Peyer's patch (tissue), 4 donors: ENCODE data around the gene NDUFB3. TPM values are rescaled to one million over a fixed set of nuclear protein-coding genes. Genes with fewer than 3 reads are reported as not detected.

Source experiments
- DNase-seq, 3 donors: peaks; one replicate each; pipeline ENCODE4 v3.0.0-alpha.2; 2017 to 2019
- H3K27ac ChIP-seq, 4 donors: fragments of 200-600 bp; sonication (generic); one replicate each; pipeline ENCODE4 v1.5.1; 2016 to 2019
- H3K27me3 ChIP-seq, 2 donors: fragments of 200-600 bp; sonication (generic); one replicate each; pipeline ENCODE4 v1.5.1; 2019
- H3K36me3 ChIP-seq, 3 donors: fragments of 200-600 bp; sonication (generic); one replicate each; pipeline ENCODE4 v1.5.1; 2016 to 2019
- H3K4me1 ChIP-seq, 4 donors: fragments of 200-600 bp; sonication (generic); one replicate each; pipeline ENCODE4 v1.5.1; 2016 to 2019
- H3K4me3 ChIP-seq, 4 donors: fragments of 200-600 bp; sonication (generic); 1 replicate in 3 of 4; 2 replicates in 1 of 4; pipeline ENCODE4 v1.5.1; 2016 to 2019; ENCODE audit warnings: mild to moderate bottlenecking in 1 of 4
- H3K9me3 ChIP-seq, 4 donors: fragments of 200-600 bp; sonication (generic); one replicate each; pipeline ENCODE4 v1.5.1; 2016 to 2019; ENCODE audit warnings: mild to moderate bottlenecking in 1 of 4
- CTCF ChIP-seq, 6 experiments: fragments of 450-650 bp in 4 of 6; fragments of 200-600 bp in 2 of 6; sonication (generic) in 1 of 6; IDR thresholded peaks; one replicate each; pipeline ENCODE4 v1.5.1; 2017 to 2019; ENCODE audit warnings: antibody characterized with exemption in 6 of 6, mild to moderate bottlenecking in 3 of 6, moderate library complexity in 1 of 6
- POLR2A ChIP-seq, 2 donors: fragments of 450-650 bp; IDR thresholded peaks; one replicate each; pipeline ENCODE4 v1.5.1; 2017; ENCODE audit warnings: antibody characterized with exemption in 2 of 2, mild to moderate bottlenecking in 2 of 2, moderate library complexity in 2 of 2
- small RNA-seq, 2 donors: library from RNA; depleted of rRNA; stranded (forward); fragments of <200 nt; gene quantifications; one replicate each; pipeline ENCODE3, GENCODE V24; 2016
- total RNA-seq, 4 donors: library from RNA; depleted of rRNA; stranded (reverse); fragments of >200 nt; gene quantifications; one replicate each; pipeline ENCODE4 v1.1.0, GENCODE V29; 2016

The NDUFB3 gene
- total RNA-seq, 4 donors from 2014 or later, result 45.7 to 96.2 (median 75.1) TPM

- no peak for DNase-seq
- TF ChIP-seq CTCF (IDR thresholded peaks at IDR 0.05) (no peak), POLR2A (IDR thresholded peaks at IDR 0.05) (no peak)
- H3K4me3 ChIP-seq, result no peak overlapping the region
- no peaks in the 10 kb centered on the region for H3K9me3 ChIP-seq
- peak overlapping the region in 3 of 4 donors; percentile 99 to 100 (median 99) for H3K27ac ChIP-seq
- H3K4me1 ChIP-seq, result peaks cover 12 to 82% (median 40%) of the 10 kb centered on the region in 4 donors
- peaks cover 0 to 25% (median 0%) of the 10 kb centered on the region in 3 donors for H3K36me3 ChIP-seq
- no peaks in the 10 kb centered on the region for H3K27me3 ChIP-seq
Observed at GRCh38 chr2:201128033-201128432, 56.2 kb downstream of the NDUFB3 start.

- peak in 1 of 3 donors; percentile 46 for DNase-seq
- no peaks in the 10 kb centered on the region for H3K9me3 ChIP-seq
- no peaks in the 10 kb centered on the region for H3K27me3 ChIP-seq
- peaks cover 12 to 72% (median 37%) of the 10 kb centered on the region in 4 donors for H3K4me1 ChIP-seq
- TF ChIP-seq POLR2A (IDR thresholded peaks at IDR 0.05) (no peak), CTCF (IDR thresholded peaks at IDR 0.05) (no peak)
- peaks cover 0 to 35% (median 0%) of the 10 kb centered on the region in 3 donors for H3K36me3 ChIP-seq
- H3K27ac ChIP-seq, result peak overlapping the region; percentile 68 to 100 (median 72)
- no peak overlapping the region for H3K4me3 ChIP-seq
Observed at GRCh38 chr2:201128933-201129505, 57.2 kb downstream of the NDUFB3 start.

GRCh38 chr2:201130524-201131186 lies 58.9 kb downstream of the NDUFB3 start:
- H3K4me1 ChIP-seq, result peaks cover 4 to 56% (median 31%) of the 10 kb centered on the region in 4 donors
- TF ChIP-seq POLR2A (IDR thresholded peaks at IDR 0.05), result peak in 1 of 2 donors; percentile 9
- TF ChIP-seq CTCF (IDR thresholded peaks at IDR 0.05), result no peak

GRCh38 chr2:201132518-201132917 lies 60.7 kb downstream of the NDUFB3 start:
- H3K27ac ChIP-seq, result peak overlapping the region in 1 of 4 donors; percentile 68
- no peak for DNase-seq

More at GRCh38 chr2:201130524-201131186, 58.9 kb downstream of the NDUFB3 start:
- DNase-seq, result no peak
- H3K9me3 ChIP-seq, result no peaks in the 10 kb centered on the region
- H3K27ac ChIP-seq, result peak overlapping the region; percentile 64 to 100 (median 68)
- peak overlapping the region in 2 of 4 donors; percentile 9 to 14 for H3K4me3 ChIP-seq
- no peaks in the 10 kb centered on the region for H3K27me3 ChIP-seq
- peaks cover 0 to 51% (median 0%) of the 10 kb centered on the region in 3 donors for H3K36me3 ChIP-seq

More at GRCh38 chr2:201132518-201132917, 60.7 kb downstream of the NDUFB3 start:
- Histone ChIP-seq H3K27me3 (no peaks in the 10 kb centered on the region), H3K9me3 (no peaks in the 10 kb centered on the region), H3K4me1 (peaks cover 0 to 39% (median 20%) of the 10 kb centered on the region in 4 donors), H3K4me3 (no peak overlapping the region), H3K36me3 (peaks cover 0 to 70% (median 0%) of the 10 kb centered on the region in 3 donors)
- TF ChIP-seq POLR2A (IDR thresholded peaks at IDR 0.05), result no peak
- no peak for TF ChIP-seq CTCF (IDR thresholded peaks at IDR 0.05)

Small RNAs within 50 kb of the gene (small RNA-seq; reads per million reads assigned to genes)
- gene RNU6-1206P, result 0 reads per million in 2 donors

Other genes starting within 250 kb of the NDUFB3 start
- 100 to 1,000 TPM; 119 to 173 (median 144) TPM for gene CLK1, start 207.3 kb upstream of the NDUFB3 start, total RNA-seq
- gene PPIL3, start 182.9 kb upstream of the NDUFB3 start, total RNA-seq, result 10 to 100 TPM; 10.5 to 26.4 (median 19.5) TPM
- gene NIF3L1, start 182.6 kb upstream of the NDUFB3 start, total RNA-seq, result 10 to 100 TPM in 3 of 4 donors, 1 to 10 TPM in 1; 7.4 to 27.5 (median 18.0) TPM
- gene ORC2, start 108.3 kb upstream of the NDUFB3 start, total RNA-seq, result 10 to 100 TPM; 23.8 to 51.2 (median 28.7) TPM
- 10 to 100 TPM; 17.3 to 31.9 (median 29.0) TPM for gene HYCC2, start 330 bp upstream of the NDUFB3 start, total RNA-seq
- 100 to 1,000 TPM; 157 to 526 (median 297) TPM for gene CFLAR, start 44.2 kb downstream of the NDUFB3 start, total RNA-seq
- gene CASP10, start 111.1 kb downstream of the NDUFB3 start, total RNA-seq, result 10 to 100 TPM; 38.2 to 71.1 (median 46.2) TPM
- 100 to 1,000 TPM in 1 of 4 donors, 10 to 100 TPM in 3; 32.0 to 262 (median 42.8) TPM for gene CASP8, start 188.5 kb downstream of the NDUFB3 start, total RNA-seq